ENCODE measurements around the gene OCEL1. TPM values are rescaled to one million over a fixed set of nuclear protein-coding genes. Genes with fewer than 3 reads are reported as not detected.

Gene OCEL1
- total and polyA plus RNA-seq, 2 of the 13 experiments (the other 11 are each of a cell fraction or from before 2014, with no cell fraction given), result 10.6 to 17.2 TPM

DNA sequence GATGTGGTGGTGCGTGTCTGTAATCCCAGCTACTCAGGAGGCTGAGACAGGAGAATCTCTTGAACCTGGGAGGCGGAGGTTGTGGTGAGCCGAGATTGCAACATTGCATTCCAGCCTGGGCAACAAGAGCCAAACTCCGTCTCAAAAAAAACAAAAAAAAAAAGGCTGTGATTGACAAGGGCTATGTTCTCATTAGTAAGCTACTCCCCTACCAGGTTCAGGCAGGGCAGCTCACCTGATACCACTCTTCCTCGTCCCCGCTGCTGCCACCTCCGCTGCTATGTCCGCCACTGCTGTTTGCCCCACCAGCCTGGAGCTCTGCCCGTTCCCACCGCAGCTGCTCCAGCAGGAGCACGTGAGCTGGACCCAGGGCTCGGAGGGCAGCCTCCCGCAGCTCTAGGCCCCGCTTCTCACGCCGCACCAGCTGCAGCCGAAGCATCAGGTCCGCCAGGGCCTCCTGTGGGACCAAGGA is 29.2 kb downstream of the OCEL1 start (continued):
- TF ChIP-seq RELA (CRISPR knock-in tag; IDR thresholded peaks at IDR 0.05) (no peak), ZNF329 (CRISPR knock-in tag; IDR thresholded peaks at IDR 0.05; ENCODE audit: low read depth) (no peak), DR1 (CRISPR knock-in tag; IDR thresholded peaks at IDR 0.05) (no peak), HES4 (CRISPR knock-in tag; IDR thresholded peaks at IDR 0.05; ENCODE audit: borderline replicate concordance) (0 out of 2 replicates have a peak, but pooled peaks have one; percentile 50), ZFP36L1 (CRISPR knock-in tag; IDR thresholded peaks at IDR 0.05) (no peak), ZNF230 (CRISPR knock-in tag; IDR thresholded peaks at IDR 0.05) (no peak), YY1 (IDR thresholded peaks at IDR 0.05; ENCODE audit: insufficient read depth, insufficient replicate concordance, low read depth, low read length) (peak; percentile 38), AHR (CRISPR knock-in tag; IDR thresholded peaks at IDR 0.05) (no peak), ZNF816 (CRISPR knock-in tag; IDR thresholded peaks at IDR 0.05; ENCODE audit: borderline replicate concordance) (no peak), RFXAP (CRISPR knock-in tag; IDR thresholded peaks at IDR 0.05; ENCODE audit: borderline replicate concordance) (no peak), ZNF143 (CRISPR knock-in tag; IDR thresholded peaks at IDR 0.05) (no peak), SNAI1 (CRISPR knock-in tag; IDR thresholded peaks at IDR 0.05; ENCODE audit: borderline replicate concordance) (no peak), ZNF331 (CRISPR knock-in tag; IDR thresholded peaks at IDR 0.05) (peak; percentile 77)
- TF ChIP-seq, protein P1, sequence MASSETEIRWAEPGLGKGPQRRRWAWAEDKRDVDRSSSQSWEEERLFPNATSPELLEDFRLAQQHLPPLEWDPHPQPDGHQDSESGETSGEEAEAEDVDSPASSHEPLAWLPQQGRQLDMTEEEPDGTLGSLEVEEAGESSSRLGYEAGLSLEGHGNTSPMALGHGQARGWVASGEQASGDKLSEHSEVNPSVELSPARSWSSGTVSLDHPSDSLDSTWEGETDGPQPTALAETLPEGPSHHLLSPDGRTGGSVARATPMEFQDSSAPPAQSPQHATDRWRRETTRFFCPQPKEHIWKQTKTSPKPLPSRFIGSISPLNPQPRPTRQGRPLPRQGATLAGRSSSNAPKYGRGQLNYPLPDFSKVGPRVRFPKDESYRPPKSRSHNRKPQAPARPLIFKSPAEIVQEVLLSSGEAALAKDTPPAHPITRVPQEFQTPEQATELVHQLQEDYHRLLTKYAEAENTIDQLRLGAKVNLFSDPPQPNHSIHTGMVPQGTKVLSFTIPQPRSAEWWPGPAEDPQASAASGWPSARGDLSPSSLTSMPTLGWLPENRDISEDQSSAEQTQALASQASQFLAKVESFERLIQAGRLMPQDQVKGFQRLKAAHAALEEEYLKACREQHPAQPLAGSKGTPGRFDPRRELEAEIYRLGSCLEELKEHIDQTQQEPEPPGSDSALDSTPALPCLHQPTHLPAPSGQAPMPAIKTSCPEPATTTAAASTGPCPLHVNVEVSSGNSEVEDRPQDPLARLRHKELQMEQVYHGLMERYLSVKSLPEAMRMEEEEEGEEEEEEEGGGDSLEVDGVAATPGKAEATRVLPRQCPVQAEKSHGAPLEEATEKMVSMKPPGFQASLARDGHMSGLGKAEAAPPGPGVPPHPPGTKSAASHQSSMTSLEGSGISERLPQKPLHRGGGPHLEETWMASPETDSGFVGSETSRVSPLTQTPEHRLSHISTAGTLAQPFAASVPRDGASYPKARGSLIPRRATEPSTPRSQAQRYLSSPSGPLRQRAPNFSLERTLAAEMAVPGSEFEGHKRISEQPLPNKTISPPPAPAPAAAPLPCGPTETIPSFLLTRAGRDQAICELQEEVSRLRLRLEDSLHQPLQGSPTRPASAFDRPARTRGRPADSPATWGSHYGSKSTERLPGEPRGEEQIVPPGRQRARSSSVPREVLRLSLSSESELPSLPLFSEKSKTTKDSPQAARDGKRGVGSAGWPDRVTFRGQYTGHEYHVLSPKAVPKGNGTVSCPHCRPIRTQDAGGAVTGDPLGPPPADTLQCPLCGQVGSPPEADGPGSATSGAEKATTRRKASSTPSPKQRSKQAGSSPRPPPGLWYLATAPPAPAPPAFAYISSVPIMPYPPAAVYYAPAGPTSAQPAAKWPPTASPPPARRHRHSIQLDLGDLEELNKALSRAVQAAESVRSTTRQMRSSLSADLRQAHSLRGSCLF (CRISPR knock-in tag; IDR thresholded peaks at IDR 0.05; ENCODE audit: borderline replicate concordance), result no peak
- TF ChIP-seq, protein P2, sequence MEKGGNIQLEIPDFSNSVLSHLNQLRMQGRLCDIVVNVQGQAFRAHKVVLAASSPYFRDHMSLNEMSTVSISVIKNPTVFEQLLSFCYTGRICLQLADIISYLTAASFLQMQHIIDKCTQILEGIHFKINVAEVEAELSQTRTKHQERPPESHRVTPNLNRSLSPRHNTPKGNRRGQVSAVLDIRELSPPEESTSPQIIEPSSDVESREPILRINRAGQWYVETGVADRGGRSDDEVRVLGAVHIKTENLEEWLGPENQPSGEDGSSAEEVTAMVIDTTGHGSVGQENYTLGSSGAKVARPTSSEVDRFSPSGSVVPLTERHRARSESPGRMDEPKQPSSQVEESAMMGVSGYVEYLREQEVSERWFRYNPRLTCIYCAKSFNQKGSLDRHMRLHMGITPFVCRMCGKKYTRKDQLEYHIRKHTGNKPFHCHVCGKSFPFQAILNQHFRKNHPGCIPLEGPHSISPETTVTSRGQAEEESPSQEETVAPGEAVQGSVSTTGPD (CRISPR knock-in tag; IDR thresholded peaks at IDR 0.05), result no peak
- TF ChIP-seq, protein P3, sequence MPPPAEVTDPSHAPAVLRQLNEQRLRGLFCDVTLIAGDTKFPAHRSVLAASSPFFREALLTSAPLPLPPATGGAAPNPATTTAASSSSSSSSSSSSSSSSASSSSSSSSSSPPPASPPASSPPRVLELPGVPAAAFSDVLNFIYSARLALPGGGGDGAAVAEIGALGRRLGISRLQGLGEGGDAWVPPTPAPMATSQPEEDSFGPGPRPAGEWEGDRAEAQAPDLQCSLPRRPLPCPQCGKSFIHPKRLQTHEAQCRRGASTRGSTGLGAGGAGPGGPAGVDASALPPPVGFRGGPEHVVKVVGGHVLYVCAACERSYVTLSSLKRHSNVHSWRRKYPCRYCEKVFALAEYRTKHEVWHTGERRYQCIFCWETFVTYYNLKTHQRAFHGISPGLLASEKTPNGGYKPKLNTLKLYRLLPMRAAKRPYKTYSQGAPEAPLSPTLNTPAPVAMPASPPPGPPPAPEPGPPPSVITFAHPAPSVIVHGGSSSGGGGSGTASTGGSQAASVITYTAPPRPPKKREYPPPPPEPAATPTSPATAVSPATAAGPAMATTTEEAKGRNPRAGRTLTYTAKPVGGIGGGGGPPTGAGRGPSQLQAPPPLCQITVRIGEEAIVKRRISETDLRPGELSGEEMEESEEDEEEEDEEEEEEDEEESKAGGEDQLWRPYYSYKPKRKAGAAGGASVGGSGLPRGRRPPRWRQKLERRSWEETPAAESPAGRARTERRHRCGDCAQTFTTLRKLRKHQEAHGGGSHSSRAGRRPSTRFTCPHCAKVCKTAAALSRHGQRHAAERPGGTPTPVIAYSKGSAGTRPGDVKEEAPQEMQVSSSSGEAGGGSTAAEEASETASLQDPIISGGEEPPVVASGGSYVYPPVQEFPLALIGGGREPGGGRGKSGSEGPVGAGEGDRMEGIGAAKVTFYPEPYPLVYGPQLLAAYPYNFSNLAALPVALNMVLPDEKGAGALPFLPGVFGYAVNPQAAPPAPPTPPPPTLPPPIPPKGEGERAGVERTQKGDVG (CRISPR knock-in tag; IDR thresholded peaks at IDR 0.05; ENCODE audit: borderline replicate concordance), result no peak
- TF ChIP-seq, protein P4, sequence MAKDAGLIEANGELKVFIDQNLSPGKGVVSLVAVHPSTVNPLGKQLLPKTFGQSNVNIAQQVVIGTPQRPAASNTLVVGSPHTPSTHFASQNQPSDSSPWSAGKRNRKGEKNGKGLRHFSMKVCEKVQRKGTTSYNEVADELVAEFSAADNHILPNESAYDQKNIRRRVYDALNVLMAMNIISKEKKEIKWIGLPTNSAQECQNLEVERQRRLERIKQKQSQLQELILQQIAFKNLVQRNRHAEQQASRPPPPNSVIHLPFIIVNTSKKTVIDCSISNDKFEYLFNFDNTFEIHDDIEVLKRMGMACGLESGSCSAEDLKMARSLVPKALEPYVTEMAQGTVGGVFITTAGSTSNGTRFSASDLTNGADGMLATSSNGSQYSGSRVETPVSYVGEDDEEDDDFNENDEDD (CRISPR knock-in tag; IDR thresholded peaks at IDR 0.05; ENCODE audit: borderline replicate concordance), result peak; percentile 67; the same call in 1 of the 2 replicates
- TF ChIP-seq, protein P5, sequence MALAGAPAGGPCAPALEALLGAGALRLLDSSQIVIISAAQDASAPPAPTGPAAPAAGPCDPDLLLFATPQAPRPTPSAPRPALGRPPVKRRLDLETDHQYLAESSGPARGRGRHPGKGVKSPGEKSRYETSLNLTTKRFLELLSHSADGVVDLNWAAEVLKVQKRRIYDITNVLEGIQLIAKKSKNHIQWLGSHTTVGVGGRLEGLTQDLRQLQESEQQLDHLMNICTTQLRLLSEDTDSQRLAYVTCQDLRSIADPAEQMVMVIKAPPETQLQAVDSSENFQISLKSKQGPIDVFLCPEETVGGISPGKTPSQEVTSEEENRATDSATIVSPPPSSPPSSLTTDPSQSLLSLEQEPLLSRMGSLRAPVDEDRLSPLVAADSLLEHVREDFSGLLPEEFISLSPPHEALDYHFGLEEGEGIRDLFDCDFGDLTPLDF (CRISPR knock-in tag; IDR thresholded peaks at IDR 0.05), result no peak

All from HepG2 (cell line).